GM12878 (cell line): ENCODE results near the gene SIGMAR1. TPM values are rescaled to one million over a fixed set of nuclear protein-coding genes. Genes with fewer than 3 reads are reported as not detected.

Source experiments
- ATAC-seq: fragments of 200-7000 bp; cut with Tn5 transposase; 3 replicates; pipeline ENCODE4 v1.9.1; 2020; ENCODE audit warnings: mild to moderate bottlenecking, moderate library complexity
- BruUV-seq: library from RNA; stranded (reverse); fragments of 400-500 nt; replicated peaks from 2 replicates; lab custom pipeline; 2021; lab: Mats Ljungman, UMichigan
- CTCF ChIA-PET: fragments of 300-600 bp; sonication (Branson Sonifier 250); formaldehyde crosslinking; extraction: SDS; loops from one replicate; lab custom pipeline; 2021; ENCODE audit warnings: inconsistent platforms; lab: Yijun Ruan, JAX
- POLR2A ChIA-PET: fragments of 350-600 bp; formaldehyde crosslinking; extraction: SDS; loops from one replicate; lab custom pipeline; 2021; ENCODE audit warnings: inconsistent platforms; lab: Charles Lee
- RAD21 ChIA-PET: fragments of 300-600 bp; sonication (Branson Sonifier 250); formaldehyde crosslinking; loops from one replicate; lab custom pipeline; 2023; ENCODE audit warnings: antibody characterized with exemption; ENCODE audit not compliant: unreplicated experiment; lab: Charles Lee
- SMC1A ChIA-PET: fragments of 300-600 bp; sonication (Branson Sonifier 250); formaldehyde crosslinking; loops from one replicate; lab custom pipeline; 2023; ENCODE audit not compliant: unreplicated experiment, uncharacterized antibody; lab: Charles Lee
- DNase-seq: peaks from one replicate; pipeline ENCODE4 v3.0.0-alpha.2; 2011; ENCODE audit warnings: low read depth, low spot score
- FAIRE-seq: peaks from 3 replicates; lab custom pipeline; 2011; peaks lifted over from hg19 to GRCh38; lab: Jason Lieb, UNC
- H2AFZ ChIP-seq: 2 replicates; pipeline ENCODE4 v1.6.0; 2011; ENCODE audit warnings: low read depth, low read length, control low read depth; ENCODE audit not compliant: control insufficient read depth
- H3K27ac ChIP-seq: 2 replicates; pipeline ENCODE4 v1.5.1; 2011; ENCODE audit warnings: control low read depth; ENCODE audit not compliant: control insufficient read depth, insufficient read depth
- H3K27me3 ChIP-seq, 2 experiments: replicated peaks in 1 of 2; 2 replicates each; pipeline versions ENCODE4 v1.6.0 to v1.6.1; 2011; ENCODE audit warnings: low read length in 1 of 2; ENCODE audit not compliant: control insufficient read depth in 2 of 2, insufficient read depth in 2 of 2
- H3K36me3 ChIP-seq, 2 experiments: 2 replicates each; pipeline ENCODE4 v1.5.1; 2011; ENCODE audit warnings: low read length in 1 of 2; ENCODE audit not compliant: control insufficient read depth in 2 of 2, insufficient read depth in 2 of 2
- H3K4me1 ChIP-seq: 2 replicates; pipeline ENCODE4 v1.6.1; 2011; ENCODE audit warnings: mild to moderate bottlenecking, low read length, moderate library complexity, mixed read lengths; ENCODE audit not compliant: control insufficient read depth, insufficient read depth
- H3K4me2 ChIP-seq: 2 replicates; pipeline ENCODE4 v1.6.0; 2011; ENCODE audit warnings: control low read depth; ENCODE audit not compliant: control insufficient read depth, insufficient read depth
- H3K4me3 ChIP-seq: fragments of 200-600 bp; sonication (generic); 2 replicates; pipeline ENCODE4 v1.5.1; 2016
- H3K79me2 ChIP-seq: 2 replicates; pipeline ENCODE4 v1.6.0; 2011; ENCODE audit warnings: low read length; ENCODE audit not compliant: control insufficient read depth, insufficient read depth
- H3K9ac ChIP-seq: 2 replicates; pipeline ENCODE4 v1.8.0; 2011; ENCODE audit warnings: low read length, control low read depth, mixed read lengths; ENCODE audit not compliant: control insufficient read depth, insufficient read depth
- H3K9me3 ChIP-seq: replicated peaks from 3 replicates; pipeline ENCODE4 v1.5.1; 2011; ENCODE audit warnings: mild to moderate bottlenecking, low read length; ENCODE audit not compliant: control insufficient read depth, insufficient read depth
- H4K20me1 ChIP-seq: 2 replicates; pipeline ENCODE4 v1.6.0; 2011; ENCODE audit not compliant: control insufficient read depth, insufficient read depth
- E4F1 ChIP-seq: fragments of 450-650 bp; IDR thresholded peaks from 2 replicates; pipeline ENCODE4 v1.6.1; 2018; ENCODE audit warnings: borderline replicate concordance, mild to moderate bottlenecking; ENCODE audit not compliant: partially characterized antibody
- EP300 ChIP-seq, 2 experiments: fragments of 150-350 bp in 1 of 2; IDR thresholded peaks; 2 replicates each; pipeline ENCODE4 v1.6.1; 2011 to 2012; ENCODE audit warnings: low read depth in 2 of 2, low read length in 2 of 2, borderline replicate concordance in 1 of 2, improper control_type of control experiment in 1 of 2, inconsistent platforms in 1 of 2; ENCODE audit not compliant: control insufficient read depth in 1 of 2
- KAT2A ChIP-seq: conservative IDR thresholded peaks from 2 replicates; pipeline ENCODE4 v1.6.1; 2011; ENCODE audit warnings: low read depth, low read length; ENCODE audit not compliant: control insufficient read depth
- MLLT1 ChIP-seq: fragments of 450-650 bp; IDR thresholded peaks from 2 replicates; pipeline ENCODE4 v1.6.1; 2016; ENCODE audit warnings: mild to moderate bottlenecking
- WGBS: methylation state at CpG from one replicate; pipeline ENCODE4 v1.1.6; 2016; ENCODE audit warnings: low lambda C conversion rate; ENCODE audit not compliant: insufficient replicate concordance, insufficient coverage; ENCODE audit errors: missing lambda C conversion rate; 5-methylcytosine and 5-hydroxymethylcytosine counted together
- in situ Hi-C: fragments of 300-500 bp; cut with MboI; formaldehyde crosslinking; loops from 9 replicates; pipeline ENCODE4 v1.14.3; 2018; ENCODE audit warnings: mixed read lengths
- intact Hi-C: fragments of 100-400 bp; cut with micrococcal nuclease; formaldehyde crosslinking; loops from one replicate; pipeline ENCODE4 v1.14.2; 2022; ENCODE audit not compliant: unreplicated experiment
- polyA plus RNA-seq, 11 experiments: library from polyadenylated mRNA; depleted of rRNA in 4 of 11; unstranded in 6 of 11; stranded (reverse) in 5 of 11; fragments of >200 nt; fragmentation: Nextera tagmentation in 4 of 11; fragmentation: Illumina TruSeq in 1 of 11; extraction: Ambion mirVana in 4 of 11; extraction: Trizol in 1 of 11; gene quantifications; 1 replicate in 1 of 11; 2 replicates in 10 of 11; pipeline versions ENCODE4 v1.2.1 to v1.2.3, GENCODE V29; 2011 to 2016; ENCODE audit warnings: inconsistent platforms in 2 of 11, missing spikeins in 2 of 11, low read depth in 1 of 11
- total RNA-seq, 4 experiments: library from RNA; depleted of rRNA in 3 of 4; stranded (reverse); fragments of >200 nt in 3 of 4; fragmentation: Illumina TruSeq in 1 of 4; extraction: Trizol in 1 of 4; gene quantifications; 2 replicates each; pipeline versions ENCODE4 v1.2.1 to v1.2.3, GENCODE V29; 2013 to 2021

The SIGMAR1 gene
- total and polyA plus RNA-seq, 10 of the 15 experiments (the other 5 are each of a cell fraction or from before 2014, with no cell fraction given), result 7.1 to 133 (median 69.5) TPM

- no peak for TF ChIP-seq E4F1
- TF ChIP-seq MLLT1, result no peak
- TF ChIP-seq EP300 (IDR thresholded peaks at IDR 0.05; ENCODE audit: borderline replicate concordance in 1 of 2, control insufficient read depth in 1 of 2, low read depth in 2 of 2, low read length in 2 of 2), result no peak
- TF ChIP-seq, all 136 proteins: peak for 0
Observed at GRCh38 chr9:34607331-34607730, 30.3 kb downstream of the SIGMAR1 start (continued).

DNA sequence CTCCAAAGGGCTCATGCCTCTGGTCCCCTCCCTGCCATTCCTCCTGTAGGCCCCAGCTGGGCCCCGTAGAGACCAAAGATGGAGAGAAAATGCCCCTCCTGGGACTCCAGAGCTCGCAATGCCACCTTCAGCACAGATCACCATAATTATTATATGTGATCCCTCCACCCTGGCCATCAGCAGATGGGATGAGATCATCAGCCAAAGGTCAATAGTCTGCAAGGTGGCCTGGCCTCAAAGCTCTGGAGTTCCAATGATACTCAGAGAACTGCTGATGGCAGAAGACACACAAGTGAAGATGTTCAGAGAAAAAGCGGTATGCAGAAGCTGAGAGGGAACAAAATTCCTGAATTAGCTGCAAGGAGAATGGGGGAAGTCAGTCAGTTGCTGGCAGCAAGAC is 30.7 kb downstream of the SIGMAR1 start:
- no peak for FAIRE-seq
- no peak overlapping the region for H3K4me3 ChIP-seq
- intact Hi-C loops (no loop called here), in situ Hi-C loops (no loop called here)
- no peak for ATAC-seq
- H3K27ac ChIP-seq, result no peak overlapping the region
- POLR2A ChIA-PET, result no interaction called here
- H3K4me1 ChIP-seq, result no peaks in the 10 kb centered on the region
- no peak for TF ChIP-seq KAT2A
- no TSS peak for BruUV-seq
- H2AFZ ChIP-seq, result no peak overlapping the region
- 0 out of 4 replicates have a peak, but pooled peaks cover 0 to 2% of the 10 kb centered on the region in 2 experiments for H3K36me3 ChIP-seq
- CTCF ChIA-PET, result interaction anchor here (1.6 to 5.0 kb wide), 2 partner anchors 13 to 27 kb away, joined by 3 to 39 read pairs; partner anchors contain the start of gene DCTN3
- H3K79me2 ChIP-seq, result peaks cover 6% of the 10 kb centered on the region
- RAD21 ChIA-PET, result interaction anchor here (1.3 kb wide), 1 partner anchor 18 kb away, joined by 3 read pairs; no protein-coding TSS in a partner anchor
- no peaks in the 10 kb centered on the region for H4K20me1 ChIP-seq
- no peak overlapping the region for H3K9ac ChIP-seq
- H3K9me3 ChIP-seq, result no peaks in the 10 kb centered on the region; the same call in 2 of the 3 replicates
- no peak for DNase-seq
- peaks cover 0 to 1% of the 10 kb centered on the region in 2 experiments; a peak in 2 of 4 replicates for H3K27me3 ChIP-seq
- 47% methylated on average over 3 of the region's 3 CpGs for WGBS
- SMC1A ChIA-PET, result interaction anchor here (1.0 kb wide), 1 partner anchor 15 kb away, joined by 3 read pairs; no protein-coding TSS in a partner anchor
- H3K4me2 ChIP-seq, result no peak overlapping the region
